NCI-H1694 treated with DMSO at 0.1 percent for 48 hours (cell line): ENCODE measurements around the gene KLHL41.

ENCODE experiments used
- DNase-seq: peaks from one replicate; lab custom pipeline; 2025; lab: John Stamatoyannopoulos, UW

The KLHL41 gene

GRCh38 chr2:169509298-169509885 is at the start of gene KLHL41:
Gene KLHL41, plus strand, starts transcription at chr2:169509702. Its CDS starts 77 bp downstream, at chr2:169509779.
- DNase-seq = no peak

GRCh38 chr2:169461143-169461542 is 48.4 kb upstream of the KLHL41 start:
- DNase-seq = no peak

DNA sequence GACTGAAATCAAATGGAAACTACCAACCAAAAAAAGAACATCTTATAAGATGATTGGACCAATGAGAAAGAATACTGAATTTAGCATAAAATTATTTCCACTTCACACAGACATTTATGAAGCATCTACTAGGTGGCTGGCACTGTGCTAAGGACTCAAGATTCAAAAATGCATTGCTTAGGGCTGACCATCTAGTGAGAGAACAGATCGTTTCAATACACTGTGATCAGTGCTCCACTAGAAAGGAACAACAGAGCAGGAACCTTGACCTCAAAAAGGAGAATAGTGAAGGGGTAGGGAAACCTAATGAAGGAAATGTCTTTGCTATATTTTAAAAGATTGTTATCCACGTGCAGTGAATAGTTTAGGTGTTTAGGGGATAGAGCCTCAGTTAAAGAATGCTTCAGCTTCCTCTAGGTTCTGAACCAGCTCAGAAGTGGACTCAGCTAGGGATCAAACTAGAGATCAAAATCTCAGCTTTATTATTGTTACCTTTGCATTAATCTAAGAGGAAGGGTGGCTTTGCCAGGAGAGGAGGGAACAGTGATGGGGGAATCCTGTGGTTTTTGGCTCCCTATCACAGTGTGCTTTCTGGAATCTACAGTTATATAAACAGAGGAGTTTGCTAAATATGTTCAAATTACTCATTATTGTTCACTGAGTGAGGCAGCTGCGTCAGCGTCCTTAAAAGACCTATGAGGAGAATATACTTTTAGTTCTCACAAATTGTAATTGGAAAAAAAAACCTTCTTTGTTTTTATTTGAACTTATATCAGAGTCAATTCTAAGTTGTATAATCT is 46.4 kb upstream of the KLHL41 start:
- peak; percentile 29 for DNase-seq

DNA sequence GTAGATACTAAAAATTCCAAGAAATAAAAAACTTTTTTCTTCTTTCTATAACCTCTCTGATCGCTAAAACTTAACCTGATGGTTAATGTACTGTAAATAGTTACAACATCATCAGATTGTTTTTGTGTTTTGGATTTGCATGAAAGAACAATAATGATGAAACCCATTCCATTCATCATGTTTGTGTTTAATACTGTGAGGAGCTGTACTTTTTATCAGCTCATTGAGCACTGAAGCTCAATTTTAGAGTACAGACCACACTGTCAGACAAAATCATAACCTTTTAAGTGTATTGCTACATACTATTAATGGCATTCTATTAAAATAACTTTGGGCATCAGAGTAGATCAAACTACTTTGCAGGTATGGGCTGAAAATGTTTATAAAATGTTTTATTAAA is 45.0 kb upstream of the KLHL41 start:
- no peak for DNase-seq

- no peak for DNase-seq
Observed at GRCh38 chr2:169464882-169465281, 44.6 kb upstream of the KLHL41 start.

DNA sequence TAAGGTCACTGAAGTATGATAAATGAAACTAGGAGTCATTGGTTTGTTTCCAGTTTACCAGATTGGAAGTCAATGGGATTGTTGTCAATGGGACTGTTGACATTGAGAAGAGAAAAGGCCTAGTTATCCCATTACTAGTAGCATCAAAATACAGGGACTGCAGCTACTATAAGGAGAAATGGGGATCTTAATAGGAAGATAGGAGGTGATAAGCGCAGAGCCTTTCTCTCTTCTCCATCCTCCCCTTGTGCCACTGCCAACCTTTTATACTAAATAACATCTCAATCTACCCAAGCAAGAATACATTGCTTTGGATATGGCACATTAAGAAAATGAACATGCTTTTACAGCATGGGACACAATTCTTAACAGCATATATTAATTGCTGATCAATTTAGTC is 40.7 kb upstream of the KLHL41 start:
- no peak for DNase-seq

DNA sequence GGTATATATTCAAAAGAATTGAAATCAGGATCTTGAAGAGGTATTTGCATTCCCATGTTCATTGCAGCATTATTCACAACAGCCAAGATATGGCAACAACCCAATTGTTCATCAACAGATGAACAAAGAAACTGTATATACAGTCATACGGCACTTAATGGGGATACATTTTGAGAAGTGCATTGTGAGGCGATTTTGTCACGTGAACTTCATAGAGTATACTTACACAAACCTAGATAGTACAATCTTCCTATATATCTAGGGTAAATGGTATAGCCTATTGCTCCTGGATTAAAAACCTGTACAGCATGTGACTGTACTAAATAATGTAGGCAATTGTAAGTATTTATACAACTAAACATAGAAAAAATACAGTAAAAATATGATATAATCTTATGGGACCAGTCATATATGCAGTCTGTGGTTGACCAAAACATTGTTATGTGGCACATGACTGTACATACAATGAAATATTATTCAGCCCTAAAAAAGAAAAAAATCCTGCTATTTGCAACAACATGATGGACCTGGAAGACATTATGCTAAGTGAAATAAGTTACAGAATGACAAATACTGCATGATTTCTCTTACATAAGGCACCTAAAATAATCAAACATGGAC is 39.4 kb upstream of the KLHL41 start:
- no peak for DNase-seq

DNA sequence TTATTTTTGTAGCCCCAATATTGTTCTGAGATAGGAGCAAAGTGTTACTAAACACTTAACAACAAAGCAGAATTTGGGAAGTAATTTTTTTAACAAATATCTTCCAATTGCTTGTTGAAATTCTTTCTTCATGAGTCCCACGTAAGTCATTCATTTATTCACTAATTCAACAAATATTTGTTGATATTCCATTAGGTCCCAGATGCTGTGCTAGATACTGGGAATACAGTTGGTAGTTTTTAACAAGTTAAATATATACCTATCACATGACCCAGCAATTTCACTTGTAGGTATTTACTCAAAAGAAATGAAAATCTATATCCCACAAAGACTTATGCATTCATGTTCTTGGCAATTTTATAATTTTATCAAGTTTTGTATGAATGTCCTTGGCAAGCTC is 37.3 kb upstream of the KLHL41 start:
- DNase-seq = no peak

- DNase-seq = no peak
Observed at GRCh38 chr2:169476459-169476858, 33.0 kb upstream of the KLHL41 start.

DNA sequence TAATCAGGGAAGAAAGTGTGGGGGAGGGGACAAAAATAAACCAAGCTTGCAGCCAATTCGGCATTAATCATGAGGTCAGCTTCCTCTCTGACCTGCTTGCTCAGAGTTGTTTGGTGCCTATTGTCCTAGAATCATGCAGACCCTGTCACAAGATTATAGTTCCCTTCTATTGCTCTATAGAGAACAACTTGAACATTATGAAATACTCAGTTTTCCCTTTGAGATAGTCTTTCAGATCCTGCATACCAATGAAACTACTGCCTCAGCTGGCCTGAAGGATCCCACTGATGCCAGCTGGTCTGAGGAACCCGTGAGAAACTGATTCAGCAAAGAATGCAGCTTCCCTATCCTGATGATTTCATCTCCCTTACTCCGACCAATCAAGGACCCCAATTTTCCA is 31.2 kb upstream of the KLHL41 start:
- DNase-seq = no peak

DNA sequence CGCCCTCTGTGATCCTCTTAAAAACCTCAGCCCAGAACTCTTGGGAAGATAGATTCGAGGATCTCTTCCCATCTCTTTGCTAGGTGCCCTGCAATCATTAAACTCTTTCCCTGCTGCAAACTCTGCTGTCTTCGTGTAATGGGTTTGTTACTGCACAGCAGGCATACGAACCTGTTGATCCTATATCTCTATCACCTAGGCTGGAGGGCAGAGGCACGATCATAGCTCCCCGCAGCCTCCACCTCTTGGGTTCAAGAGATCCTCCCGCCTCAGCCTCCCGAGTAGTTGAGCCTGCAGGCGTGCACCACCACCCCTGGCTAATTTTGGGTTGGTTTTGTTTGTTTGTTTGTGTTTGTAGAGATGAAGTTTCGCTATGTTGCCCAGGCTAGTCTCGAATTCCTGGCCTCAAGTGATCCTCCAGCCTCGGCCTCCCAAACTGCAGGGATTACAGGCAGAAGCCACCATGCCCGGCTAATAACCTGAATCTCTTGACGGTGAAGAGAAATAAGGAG is 30.7 kb upstream of the KLHL41 start:
- no peak for DNase-seq

DNA sequence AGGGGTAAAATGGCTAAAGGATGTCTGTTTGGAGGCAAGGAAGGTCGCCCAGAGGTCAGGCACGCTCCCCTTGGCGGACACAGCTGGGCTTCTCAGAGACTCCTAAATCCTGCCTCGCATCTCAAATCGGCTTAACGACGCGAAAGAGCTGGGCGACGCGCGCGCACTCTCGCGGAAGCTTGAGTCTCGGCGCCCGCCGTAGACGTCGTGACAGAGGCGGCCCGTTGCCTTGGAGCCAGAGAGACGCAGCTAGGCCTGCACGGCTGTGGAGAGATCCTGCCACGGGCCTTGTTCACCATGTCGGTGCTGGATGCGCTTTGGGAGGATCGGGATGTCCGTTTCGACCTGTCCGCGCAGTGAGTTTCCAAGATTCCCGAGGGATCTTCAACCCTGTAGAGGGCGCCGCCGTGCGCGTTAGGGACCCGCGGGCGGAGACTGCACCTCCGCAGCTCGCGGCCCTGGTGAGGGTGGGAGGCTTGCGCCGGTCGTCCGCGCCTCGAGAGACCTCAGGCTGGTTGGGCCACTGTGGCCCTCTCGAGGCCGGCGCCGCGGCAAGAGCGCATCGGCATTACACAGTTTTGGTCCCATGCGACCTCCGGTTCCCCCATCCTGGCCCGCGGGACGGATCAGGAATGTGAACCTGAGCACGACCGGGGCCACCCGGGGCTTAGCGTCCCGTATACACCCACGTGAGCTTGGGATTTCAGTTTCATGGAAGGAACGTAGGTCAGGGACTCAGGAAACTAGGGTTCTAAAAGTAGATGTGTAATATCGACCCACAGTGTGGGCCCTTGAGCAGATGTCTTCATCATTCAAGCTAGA is 30.0 kb upstream of the KLHL41 start, which contains the start of gene BBS5:
Gene BBS5, plus strand, starts transcription at position 238 of the 822 bp plus-strand sequence. Its CDS starts 60 bp downstream, at position 298.
- peak; percentile 62 for DNase-seq

DNA sequence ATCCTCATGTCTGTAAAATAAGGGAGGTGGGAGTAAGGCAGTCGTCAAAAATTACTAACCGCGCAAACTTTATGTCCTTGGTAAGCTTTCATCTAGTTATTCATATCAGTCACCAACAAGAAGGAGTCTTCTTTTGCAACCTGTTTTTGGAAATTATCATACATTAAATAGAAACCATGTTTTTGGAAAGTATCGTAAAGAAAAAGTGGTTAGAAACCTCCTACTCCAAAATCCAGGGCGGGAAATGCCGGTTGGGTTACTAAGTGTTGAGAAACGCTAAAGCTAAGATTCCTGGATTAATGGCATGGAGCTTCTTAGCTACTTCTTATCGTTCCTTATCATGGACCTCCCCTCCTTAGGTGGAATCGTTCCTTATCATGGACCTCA is 29.4 kb upstream of the KLHL41 start:
- DNase-seq = no peak

DNA sequence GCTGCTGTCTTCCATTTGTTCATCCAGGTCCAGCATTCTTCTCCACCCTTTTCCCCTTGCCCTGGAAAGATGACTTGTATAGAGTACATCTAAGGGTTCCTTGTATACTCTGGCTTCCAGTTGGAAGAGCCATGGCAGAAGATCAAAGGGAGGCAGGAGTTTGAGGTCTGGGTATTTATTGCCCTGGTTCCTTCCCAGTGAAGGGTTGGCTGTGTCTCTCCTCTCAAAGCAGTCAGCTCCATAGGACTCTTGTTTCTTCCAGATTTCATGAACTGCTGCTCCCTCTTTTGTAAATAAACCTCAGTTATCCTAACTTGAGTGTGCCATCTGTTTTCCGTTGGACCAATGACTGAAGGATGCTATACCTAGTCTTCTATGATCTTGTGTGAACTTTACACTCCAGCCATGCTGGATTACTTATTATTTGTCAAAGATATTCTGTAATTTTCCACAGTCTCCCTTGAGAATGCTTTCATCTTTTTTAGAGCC is 23.8 kb upstream of the KLHL41 start:
- DNase-seq = no peak

DNA sequence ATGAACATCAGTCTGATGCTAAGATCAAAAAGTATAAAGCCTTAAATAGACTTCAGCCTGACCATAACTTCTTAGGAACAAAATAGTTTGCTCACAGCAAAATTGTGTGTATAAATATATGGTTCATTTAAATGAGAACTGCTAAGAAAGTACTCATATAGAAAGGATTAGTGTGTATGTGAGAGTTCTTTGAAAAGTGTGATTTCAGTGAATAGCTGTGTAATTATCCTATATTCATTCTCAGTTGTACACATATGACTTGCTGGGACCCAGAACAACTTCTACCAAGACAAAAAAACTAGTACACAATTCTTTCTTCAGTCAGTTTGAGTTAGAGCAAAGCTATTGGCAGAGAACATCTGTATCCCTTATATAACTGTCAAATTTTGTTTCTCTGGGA is 23.0 kb upstream of the KLHL41 start:
- DNase-seq = no peak

DNA sequence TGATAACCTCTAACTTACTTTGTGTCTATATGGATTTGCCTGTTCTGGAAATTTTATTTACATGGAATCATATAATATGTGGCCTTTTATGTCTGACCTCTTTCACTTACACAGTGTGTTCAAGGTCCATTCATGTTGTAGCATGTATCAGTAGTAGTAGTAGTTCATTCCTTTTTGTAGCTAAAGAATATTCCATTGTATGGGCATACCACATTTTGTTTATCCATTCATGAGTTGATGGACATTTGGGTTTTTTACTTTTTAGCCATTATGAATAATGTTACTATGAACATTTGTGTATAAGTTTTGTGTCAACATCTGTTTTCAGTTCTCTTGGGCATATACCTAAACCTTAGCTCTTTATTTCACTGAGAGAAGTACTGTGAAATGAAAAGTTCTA is 18.7 kb upstream of the KLHL41 start:
- no peak for DNase-seq

- DNase-seq = no peak
Observed at GRCh38 chr2:169491378-169491777, 18.1 kb upstream of the KLHL41 start.

DNA sequence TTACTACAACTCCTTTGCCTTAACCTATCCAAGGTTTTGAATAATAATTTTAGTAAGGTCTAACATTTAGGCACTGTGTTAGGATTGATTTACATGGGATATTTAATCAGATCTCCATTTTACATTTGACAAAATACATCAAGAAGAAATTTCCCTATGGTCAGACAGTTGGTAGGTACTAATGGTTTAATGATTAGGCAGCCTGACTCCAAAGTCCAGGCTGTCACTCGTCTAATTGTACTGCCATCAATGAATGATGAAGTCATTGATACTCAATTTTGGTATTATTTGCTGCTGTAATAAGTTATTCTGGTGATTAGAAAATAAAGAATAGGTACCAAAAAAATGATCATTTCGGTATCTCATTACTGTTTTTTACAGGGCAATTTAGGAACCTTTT is 16.1 kb upstream of the KLHL41 start:
- DNase-seq = no peak

- DNase-seq = no peak
Observed at GRCh38 chr2:169495310-169495928, 14.1 kb upstream of the KLHL41 start.

GRCh38 chr2:169504651-169505050 is 4.9 kb upstream of the KLHL41 start:
- no peak for DNase-seq

DNA sequence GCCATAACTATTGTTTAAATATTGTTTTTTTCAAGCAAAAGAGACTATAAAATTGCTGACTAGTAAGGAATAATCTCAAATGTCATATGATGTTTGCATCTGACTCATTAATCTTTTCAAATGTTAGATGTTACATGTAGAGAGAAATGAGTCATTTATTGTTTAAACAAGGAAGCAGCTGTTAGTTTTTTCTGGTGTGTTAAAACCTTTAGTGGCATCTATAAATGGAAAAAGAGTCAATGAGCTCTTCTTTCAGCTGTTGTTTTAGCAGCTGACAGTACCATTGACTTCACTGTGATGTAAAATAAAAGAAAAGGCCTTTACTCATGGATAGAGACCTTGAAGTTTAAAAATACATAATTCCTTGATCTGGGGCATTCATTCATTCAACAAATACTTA is 1.8 kb upstream of the KLHL41 start:
- DNase-seq = peak; percentile 50

DNA sequence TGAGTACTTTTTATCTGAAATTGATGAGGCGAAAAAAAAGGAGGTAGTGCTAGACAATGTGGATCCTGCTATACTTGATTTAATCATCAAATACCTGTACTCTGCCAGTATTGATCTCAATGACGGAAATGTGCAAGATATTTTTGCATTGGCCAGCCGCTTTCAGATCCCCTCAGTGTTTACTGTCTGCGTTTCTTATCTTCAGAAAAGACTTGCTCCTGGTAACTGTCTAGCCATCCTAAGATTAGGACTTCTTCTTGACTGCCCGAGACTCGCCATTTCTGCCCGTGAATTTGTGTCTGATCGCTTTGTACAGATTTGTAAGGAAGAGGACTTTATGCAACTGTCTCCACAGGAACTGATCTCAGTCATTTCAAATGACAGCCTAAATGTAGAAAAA is 453 bp downstream of the KLHL41 start:
- no peak for DNase-seq
